HL-60/S4 treated with phorbol 12-myristate 13-acetate at 8.2 ng/mL for 4 days and 3 days (cell line): ENCODE results near the gene SHISA5.
"Not testable (repeated sequence)": the region's sequence is repeated elsewhere in the genome, so short reads cannot be mapped to it uniquely, and the experiment has no call there.

Experiments
- in situ Hi-C: fragments of 300-500 bp; cut with MboI; formaldehyde crosslinking; loops from 2 replicates; pipeline ENCODE4 v1.15.0; 2022; ENCODE audit warnings: low sequenced_read_pairs

The SHISA5 gene, protein sequence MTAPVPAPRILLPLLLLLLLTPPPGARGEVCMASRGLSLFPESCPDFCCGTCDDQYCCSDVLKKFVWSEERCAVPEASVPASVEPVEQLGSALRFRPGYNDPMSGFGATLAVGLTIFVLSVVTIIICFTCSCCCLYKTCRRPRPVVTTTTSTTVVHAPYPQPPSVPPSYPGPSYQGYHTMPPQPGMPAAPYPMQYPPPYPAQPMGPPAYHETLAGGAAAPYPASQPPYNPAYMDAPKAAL

DNA sequence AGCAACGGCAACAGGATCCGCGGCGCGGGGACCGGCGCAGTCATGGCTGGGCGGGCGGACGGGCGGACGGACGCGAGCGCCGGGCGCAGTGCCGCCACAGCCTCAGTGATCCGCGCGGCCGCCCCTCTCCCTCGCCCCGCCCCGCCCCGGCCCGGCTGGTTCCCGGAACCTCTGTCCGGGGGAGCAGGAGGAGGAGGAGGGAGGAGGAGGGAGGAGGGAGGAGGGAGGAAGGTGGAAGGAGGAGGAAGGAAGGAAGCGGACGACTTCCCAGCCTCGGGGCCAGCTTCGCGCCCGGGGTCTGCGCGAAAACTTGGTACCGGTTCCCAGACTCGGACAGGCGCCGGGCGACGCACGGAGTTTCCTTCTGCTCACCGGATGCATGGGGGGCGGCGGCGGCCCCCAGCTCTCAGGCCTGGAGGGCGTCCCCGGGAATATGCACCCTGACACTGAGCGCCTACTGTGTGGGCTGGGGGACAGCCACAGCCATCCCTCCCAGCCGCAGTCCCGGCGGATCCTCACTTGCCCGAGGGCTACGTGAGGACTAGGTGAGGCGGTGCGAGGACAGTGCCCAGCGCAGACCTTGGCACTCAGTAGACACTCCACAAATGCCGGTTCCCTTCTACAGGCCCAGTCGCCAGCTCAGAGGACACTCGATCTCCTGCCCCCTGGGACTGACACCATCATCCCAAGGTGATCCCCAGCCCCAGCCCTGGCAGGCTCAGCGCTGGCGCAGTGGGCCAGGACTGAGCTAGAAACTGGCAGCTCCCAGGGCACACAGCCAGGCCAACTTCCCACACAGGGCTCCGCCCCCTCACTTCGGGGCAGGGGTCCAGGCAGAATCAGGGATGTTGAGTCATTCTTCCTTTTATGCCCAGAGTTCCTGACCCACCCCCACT, at the start of gene SHISA5:
Gene SHISA5, minus strand, starts transcription at position 124 of the 896 bp plus-strand sequence. Its CDS starts 80 bp downstream, at position 44.
- in situ Hi-C loops = no loop called here

DNA sequence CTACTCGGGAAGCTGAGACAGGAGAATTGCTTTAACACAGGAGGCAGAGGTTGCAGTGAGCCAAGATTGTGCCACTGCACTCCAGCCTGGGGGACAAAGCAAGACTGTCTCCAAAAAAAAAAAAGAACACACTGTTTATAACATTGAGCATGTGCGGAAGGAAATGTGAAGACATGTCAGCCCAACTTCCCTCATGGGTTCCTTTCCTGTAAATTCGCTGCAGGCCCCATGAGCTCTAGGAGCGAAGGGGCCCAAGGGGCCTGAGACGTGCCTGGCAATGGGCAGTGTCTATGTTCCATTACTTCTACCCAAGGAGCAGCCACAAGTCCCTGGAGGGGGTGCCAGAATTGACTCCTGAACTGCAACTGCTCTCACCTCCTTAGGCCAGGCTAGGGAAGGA, 49.4 kb upstream of the SHISA5 start:
- in situ Hi-C loops = no loop called here

DNA sequence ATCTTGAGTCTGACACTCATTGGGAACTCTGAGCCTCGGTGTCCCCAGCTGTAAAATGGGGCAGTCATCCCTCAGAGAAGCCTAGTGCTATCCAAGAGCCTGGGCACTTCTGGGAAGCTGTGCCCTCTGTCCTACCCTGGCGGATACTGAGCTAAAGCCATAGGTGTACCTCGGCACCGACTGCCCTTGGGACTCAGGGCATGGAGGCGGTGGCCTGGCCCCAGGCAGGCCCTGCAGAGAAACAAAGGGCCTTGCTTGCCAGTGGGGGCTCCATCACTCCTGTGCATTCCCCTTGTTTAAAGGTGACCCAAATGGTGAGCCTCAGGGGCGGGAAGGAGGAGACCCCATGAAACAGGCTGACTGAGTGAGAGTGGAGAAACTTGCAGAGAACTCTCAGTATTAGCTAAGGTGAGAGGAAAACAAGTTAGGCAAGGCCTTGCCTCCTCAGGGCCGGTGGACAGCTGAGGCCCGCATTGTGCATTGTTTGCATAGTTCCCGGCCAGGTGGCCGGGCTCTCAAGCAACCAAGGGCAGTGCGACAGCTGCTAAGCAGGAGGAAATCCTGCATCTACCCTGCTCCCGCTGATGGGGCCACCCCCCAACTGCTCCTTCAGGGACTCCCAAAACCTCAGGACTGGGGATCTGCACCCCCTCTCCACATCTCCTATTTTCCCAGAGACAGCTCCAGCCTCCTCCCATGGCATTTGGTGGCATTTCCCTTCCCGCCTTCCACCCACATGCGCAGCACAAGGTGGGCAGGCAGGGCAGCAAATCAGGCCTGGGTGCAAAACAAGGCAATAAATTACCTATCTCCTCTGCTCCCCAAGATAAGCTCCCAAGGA, 48.4 kb upstream of the SHISA5 start:
- in situ Hi-C loops = no loop called here

DNA sequence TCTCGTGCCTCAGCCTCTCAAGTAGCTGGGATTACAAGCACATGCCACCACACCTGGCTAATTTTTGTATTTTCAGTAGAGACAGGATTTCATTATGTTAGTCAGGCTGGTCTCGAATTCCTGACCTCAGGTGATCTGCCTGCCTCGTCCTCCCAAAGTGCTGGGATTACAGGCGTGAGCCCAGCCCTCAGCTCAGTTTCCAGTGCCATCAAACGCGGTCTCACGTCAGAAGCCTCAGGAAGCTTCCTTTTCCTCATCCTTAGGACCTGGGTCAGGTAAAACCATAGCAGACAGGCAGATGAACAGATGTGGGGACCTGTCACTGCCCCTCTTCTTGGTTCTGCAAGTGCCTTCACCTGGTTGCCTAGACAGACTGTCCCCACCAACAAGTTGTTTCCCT, 47.7 kb upstream of the SHISA5 start:
- in situ Hi-C loops = not testable (repeated sequence)

DNA sequence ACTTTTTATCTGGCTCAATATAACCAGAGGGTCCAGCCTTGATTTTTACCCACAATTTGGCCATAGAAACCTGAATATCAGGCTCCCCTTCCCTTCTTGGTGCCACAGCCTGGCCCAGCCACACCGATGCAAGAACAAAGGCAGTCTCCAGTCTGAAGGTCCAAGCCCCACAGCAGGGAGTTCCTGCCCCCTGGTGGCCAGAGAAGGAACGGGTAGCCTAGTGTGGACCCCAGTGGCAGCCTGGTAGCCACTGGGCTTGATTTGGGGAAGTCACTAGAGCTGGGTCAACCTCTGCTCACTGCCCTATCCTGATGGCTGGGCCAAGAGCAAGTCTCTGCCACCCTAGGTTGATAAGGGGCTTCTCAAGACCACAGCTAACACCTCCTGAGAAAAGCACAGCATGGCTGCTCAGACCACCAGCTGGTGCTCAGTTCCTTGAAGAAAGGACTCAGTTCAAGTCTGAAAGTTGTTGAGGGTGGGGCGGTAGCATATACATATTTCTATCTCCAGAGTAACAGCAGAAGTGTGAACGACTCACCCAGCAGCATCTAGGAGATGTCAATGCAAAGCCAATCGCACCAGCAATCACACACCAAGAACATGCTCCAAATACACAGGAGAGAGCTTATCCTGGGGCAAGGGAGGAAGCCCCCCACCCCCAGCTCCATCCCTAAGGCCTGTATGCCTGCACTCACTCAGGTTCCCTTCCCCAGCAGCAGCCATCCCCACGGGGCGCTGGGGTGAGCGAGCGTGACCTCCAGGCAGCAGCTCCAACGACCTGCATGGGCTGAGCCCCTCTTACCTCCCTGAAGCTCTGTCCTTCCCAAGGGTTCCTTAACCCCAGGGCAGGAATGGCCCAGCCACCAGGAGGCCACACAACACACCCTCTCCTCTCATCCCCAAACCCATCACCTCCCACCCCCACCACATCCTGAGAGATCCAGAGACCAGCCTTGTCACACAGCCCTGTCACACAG, 45.0 kb upstream of the SHISA5 start:
- in situ Hi-C loops = no loop called here

DNA sequence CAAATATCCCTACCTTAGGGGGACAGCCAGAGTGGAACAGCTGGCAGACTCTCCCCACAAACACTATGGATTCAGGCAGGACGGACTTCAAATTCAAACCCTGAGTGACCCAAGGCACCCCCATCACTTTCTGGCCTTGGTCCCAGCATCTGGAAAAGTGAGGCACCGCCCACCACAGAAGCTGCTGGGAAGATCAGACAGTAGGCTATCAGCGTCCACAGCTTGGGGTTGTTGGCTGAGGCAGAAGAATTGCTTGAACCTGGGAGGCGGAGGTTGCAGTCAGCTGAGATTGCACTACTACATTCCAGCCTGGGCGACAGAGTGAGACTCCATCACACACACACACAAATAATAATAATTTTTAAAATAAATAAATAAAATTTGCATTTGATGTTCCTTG, 44.2 kb upstream of the SHISA5 start:
- in situ Hi-C loops = no loop called here

GRCh38 chr3:48546203-48546829, 42.3 kb upstream of the SHISA5 start:
- in situ Hi-C loops = no loop called here

DNA sequence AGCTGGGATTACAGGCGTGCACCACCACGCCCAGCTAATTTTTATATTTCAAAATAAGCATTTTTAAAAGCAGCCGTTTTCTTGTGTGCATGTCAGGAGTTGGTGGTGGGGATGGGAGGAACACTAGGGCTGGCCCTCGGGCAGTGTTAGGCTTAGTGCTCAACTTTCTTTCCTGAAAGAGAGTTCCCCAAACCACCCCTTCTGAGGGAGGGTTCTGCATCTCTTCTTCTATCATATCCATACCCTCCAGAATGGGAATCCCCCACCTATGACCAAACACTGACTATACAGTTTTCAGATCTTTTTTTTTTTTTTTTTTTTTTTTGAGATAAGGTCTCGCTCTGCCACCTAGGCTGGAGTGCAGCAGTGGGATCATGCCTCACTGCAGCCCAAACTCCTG, 40.2 kb upstream of the SHISA5 start:
- in situ Hi-C loops = no loop called here

GRCh38 chr3:48543271-48543866, 39.4 kb upstream of the SHISA5 start:
- in situ Hi-C loops = no loop called here

- in situ Hi-C loops = no loop called here
Measured at GRCh38 chr3:48538451-48538850, 34.5 kb upstream of the SHISA5 start.

- in situ Hi-C loops = no loop called here
Measured at GRCh38 chr3:48536785-48537184, 32.8 kb upstream of the SHISA5 start.

- in situ Hi-C loops = no loop called here
Measured at GRCh38 chr3:48536116-48536515, 32.1 kb upstream of the SHISA5 start.

- in situ Hi-C loops = no loop called here
Measured at GRCh38 chr3:48535578-48535977, 31.6 kb upstream of the SHISA5 start.

DNA sequence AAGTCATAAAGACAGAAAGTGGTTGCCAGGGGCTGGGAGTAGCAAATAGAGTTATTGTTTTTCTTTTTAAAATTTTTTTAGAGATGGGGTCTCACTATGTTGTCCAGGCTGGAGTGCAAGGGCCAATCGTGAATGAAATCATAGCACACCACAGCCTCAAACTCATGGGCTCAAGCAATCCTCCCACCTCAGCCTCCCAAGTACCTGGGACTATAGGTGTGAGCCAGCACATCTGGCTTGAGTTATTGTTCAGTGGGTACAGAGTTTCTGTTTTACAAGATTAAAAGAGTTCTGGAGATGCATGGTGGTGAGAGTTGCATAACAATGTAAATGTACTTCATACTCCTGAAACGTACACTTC, 29.0 kb upstream of the SHISA5 start:
- in situ Hi-C loops = no loop called here

DNA sequence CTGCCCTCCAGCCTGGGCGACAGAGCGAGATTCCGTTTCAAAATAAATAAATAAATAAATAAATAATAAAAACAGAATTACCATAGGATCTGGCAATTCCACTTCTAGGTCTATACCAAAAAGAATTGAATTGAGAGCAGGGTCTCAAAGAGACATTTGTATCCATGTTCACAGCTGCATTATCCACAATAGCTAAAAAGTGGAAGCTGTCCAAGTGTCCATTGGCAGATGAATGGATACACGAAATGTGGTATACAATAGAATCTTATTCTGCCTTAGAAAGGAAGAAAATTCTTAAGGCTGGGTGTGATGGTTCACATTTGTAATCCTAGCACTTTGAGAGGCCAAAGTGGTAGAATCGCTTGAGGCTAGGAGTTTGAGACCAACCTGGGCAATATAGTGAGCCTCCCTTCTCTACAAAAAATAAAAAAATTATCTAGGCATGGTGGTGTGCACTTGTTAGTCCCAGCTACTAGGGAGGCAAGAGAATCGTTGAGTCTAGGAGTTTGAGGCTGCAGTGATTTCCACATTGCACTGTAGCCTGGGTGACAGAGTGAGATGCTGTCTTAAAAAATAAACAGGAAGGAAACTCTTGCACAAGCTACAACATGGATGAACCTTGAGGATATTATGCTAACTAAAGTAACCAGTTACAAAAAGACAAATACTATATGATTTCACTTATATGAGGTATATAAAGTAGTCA, 28.4 kb upstream of the SHISA5 start:
- in situ Hi-C loops = no loop called here

DNA sequence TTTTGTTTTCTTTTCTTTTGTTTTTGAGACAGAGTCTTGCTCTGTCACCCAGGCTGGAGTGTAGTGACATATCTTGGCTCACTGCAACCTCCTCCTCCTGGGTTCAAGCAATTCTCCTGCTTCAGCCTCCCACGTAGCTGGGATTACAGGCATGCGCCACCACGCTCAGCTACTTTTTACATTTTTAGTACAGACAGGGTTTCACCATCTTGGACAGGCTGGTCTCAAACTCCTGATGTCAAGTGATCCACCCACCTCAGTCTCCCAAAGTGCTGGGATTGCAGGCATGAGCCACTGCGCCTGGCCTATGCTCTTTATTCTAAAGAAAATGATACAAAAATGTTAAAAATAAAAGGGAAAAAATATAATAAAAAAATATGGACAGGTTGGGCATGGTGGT, 26.7 kb upstream of the SHISA5 start:
- in situ Hi-C loops = not testable (repeated sequence)

- in situ Hi-C loops = no loop called here
Measured at GRCh38 chr3:48528754-48529153, 24.8 kb upstream of the SHISA5 start.

GRCh38 chr3:48528048-48528447, 24.1 kb upstream of the SHISA5 start:
- in situ Hi-C loops = no loop called here

DNA sequence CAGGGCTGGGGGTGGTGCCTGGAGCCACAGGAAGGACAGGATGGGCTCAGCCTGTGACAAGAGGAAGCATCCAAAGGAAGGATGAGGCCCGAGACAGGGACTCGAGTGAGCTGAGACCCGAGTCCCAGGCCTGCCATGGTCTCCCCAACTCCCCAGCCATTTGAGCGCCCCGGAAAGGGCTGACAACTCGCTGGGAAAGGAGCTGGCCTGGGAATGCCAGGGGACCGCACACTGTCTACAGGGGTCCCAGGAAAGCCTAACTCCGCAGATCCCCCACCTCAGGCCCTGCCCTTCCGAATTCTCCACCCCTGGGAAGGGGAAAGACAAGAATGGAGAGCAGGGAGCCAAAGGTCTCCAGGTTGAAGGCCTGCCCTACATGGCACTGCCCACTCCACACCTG, 21.0 kb upstream of the SHISA5 start:
- in situ Hi-C loops = no loop called here
